ENCODE data around the gene SLC15A4. TPM values are rescaled to one million over a fixed set of nuclear protein-coding genes. Genes with fewer than 3 reads are reported as not detected.
A peak's percentile ranks its signal among the peaks of the same experiment; 100 is the strongest.

SLC15A4 gene
- total and polyA plus RNA-seq, 9 of the 15 experiments (the other 6 are each of a cell fraction or from before 2014, with no cell fraction given) = 5.5 to 20.8 (median 10.1) TPM

- TF ChIP-seq PRPF4 (IDR thresholded peaks at IDR 0.05; ENCODE audit: insufficient read depth, low read depth, low read length, poor library complexity, severe bottlenecking) (no peak), MAZ (CRISPR knock-in tag; conservative IDR thresholded peaks at IDR 0.05 in 1 of 2, IDR thresholded peaks at IDR 0.05 in 1 of 2) (peak; percentile 74 to 95), NR4A1 (CRISPR knock-in tag; IDR thresholded peaks at IDR 0.05) (0 out of 2 replicates have a peak, but pooled peaks have one; percentile 41), NR4A1 (tag; IDR thresholded peaks at IDR 0.05) (no peak), HDAC2 (IDR thresholded peaks at IDR 0.05) (0 out of 2 replicates have a peak, but pooled peaks have one; percentile 19), MYBL2 (IDR thresholded peaks at IDR 0.05; ENCODE audit: low read depth) (no peak), MYBL2 (CRISPR knock-in tag; IDR thresholded peaks at IDR 0.05; ENCODE audit: borderline replicate concordance) (no peak), RBFOX2 (IDR thresholded peaks at IDR 0.05; ENCODE audit: low read depth, low read length) (peak; percentile 95), CBFB (CRISPR knock-in tag; IDR thresholded peaks at IDR 0.05) (no peak), PHF20 (IDR thresholded peaks at IDR 0.05; ENCODE audit: partially characterized antibody) (peak; percentile 83), ZNF133 (CRISPR knock-in tag; IDR thresholded peaks at IDR 0.05) (no peak), LEF1 (IDR thresholded peaks at IDR 0.05) (no peak)
- TF ChIP-seq, protein P1, sequence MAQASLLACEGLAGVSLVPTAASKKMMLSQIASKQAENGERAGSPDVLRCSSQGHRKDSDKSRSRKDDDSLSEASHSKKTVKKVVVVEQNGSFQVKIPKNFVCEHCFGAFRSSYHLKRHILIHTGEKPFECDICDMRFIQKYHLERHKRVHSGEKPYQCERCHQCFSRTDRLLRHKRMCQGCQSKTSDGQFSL (CRISPR knock-in tag; IDR thresholded peaks at IDR 0.05) = no peak
- TF ChIP-seq, protein P1 (tag; IDR thresholded peaks at IDR 0.05) = no peak
- TF ChIP-seq, protein P2, sequence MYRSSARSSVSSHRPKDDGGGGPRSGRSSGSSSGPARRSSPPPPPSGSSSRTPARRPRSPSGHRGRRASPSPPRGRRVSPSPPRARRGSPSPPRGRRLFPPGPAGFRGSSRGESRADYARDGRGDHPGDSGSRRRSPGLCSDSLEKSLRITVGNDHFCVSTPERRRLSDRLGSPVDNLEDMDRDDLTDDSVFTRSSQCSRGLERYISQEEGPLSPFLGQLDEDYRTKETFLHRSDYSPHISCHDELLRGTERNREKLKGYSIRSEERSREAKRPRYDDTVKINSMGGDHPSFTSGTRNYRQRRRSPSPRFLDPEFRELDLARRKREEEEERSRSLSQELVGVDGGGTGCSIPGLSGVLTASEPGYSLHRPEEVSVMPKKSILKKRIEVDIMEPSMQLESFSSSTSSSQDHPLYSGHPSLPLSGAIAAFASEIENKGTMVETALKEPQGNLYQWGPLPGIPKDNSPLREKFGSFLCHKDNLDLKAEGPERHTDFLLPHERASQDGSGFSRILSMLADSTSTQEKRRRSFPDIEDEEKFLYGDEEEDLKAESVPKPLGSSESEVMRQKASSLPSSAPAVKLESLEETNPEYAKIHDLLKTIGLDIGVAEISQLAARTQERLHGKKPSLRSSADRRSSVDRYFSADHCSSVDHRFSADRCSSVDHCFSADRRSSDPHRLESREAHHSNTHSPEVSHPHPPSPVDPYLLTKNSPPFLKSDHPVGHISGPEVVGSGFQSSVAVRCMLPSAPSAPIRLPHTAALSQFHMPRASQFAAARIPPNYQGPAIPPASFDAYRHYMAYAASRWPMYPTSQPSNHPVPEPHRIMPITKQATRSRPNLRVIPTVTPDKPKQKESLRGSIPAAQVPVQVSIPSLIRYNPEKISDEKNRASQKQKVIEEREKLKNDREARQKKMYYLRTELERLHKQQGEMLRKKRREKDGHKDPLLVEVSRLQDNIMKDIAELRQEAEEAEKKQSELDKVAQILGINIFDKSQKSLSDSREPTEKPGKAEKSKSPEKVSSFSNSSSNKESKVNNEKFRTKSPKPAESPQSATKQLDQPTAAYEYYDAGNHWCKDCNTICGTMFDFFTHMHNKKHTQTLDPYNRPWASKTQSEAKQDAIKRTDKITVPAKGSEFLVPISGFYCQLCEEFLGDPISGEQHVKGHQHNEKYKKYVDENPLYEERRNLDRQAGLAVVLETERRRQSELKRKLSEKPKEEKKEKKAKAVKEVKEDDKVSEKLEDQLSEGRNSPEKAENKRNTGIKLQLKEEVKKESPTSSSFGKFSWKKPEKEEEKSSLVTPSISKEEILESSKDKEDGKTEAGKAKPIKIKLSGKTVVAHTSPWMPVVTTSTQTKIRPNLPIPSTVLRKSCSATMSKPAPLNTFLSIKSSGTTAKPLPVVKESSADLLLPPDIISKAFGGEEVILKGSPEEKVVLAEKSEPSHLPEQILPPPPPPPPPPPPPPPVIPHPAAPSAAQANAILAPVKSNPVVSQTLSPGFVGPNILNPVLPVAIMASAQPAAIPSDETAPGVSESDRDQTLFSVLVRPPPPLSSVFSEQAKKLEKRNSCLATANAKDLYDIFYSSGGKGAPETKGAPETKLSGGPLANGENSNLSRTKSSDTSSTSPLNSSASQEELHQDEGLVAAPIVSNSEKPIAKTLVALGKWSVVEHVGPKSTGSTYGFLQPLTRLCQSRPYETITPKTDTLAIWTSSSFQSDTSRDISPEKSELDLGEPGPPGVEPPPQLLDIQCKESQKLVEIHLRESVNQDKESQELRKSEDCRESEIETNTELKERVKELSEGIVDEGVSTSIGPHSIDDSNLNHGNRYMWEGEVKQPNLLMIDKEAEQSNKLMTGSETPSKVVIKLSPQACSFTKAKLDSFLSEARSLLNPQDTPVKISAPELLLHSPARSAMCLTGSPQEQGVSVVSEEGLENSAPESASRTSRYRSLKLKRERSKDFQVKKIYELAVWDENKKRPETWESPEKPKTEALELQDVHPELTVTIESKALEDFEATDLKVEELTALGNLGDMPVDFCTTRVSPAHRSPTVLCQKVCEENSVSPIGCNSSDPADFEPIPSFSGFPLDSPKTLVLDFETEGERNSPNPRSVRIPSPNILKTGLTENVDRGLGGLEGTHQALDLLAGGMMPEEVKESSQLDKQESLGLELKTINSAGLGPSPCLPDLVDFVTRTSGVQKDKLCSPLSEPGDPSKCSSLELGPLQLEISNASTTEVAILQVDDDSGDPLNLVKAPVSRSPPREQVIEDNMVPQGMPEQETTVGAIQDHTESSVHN (IDR thresholded peaks at IDR 0.05; ENCODE audit: borderline replicate concordance in 1 of 2, low read depth in 1 of 2) = no peak
Measured at GRCh38 chr12:128823916-128824839, at the start of gene SLC15A4 (continued).
